RWPE2 (cell line): ENCODE data around the gene SIGLECL1.

ENCODE experiments used
- ATAC-seq: fragments of 200-7000 bp; cut with Tn5 transposase; 3 replicates; pipeline ENCODE4 v1.9.1; 2021; ENCODE audit warnings: low read depth
- DNase-seq: peaks from one replicate; pipeline ENCODE4 v3.0.0-alpha.2; 2020; ENCODE audit warnings: low spot score
- H3K27ac ChIP-seq: fragments of 450-650 bp; 2 replicates; pipeline ENCODE4 v1.5.1; 2017; ENCODE audit warnings: mild to moderate bottlenecking; ENCODE audit not compliant: poor library complexity, severe bottlenecking
- H3K27me3 ChIP-seq: fragments of 250-450 bp; sonication (Bioruptor Pico); 2 replicates; pipeline ENCODE4 v1.5.1; 2021; ENCODE audit warnings: mild to moderate bottlenecking, moderate library complexity; ENCODE audit not compliant: insufficient read depth, poor library complexity, severe bottlenecking
- H3K36me3 ChIP-seq: fragments of 250-450 bp; sonication (Bioruptor Pico); 2 replicates; pipeline ENCODE4 v1.5.1; 2020; ENCODE audit warnings: low read depth, mild to moderate bottlenecking, moderate library complexity
- H3K4me1 ChIP-seq: fragments of 250-450 bp; sonication (Bioruptor Pico); 2 replicates; pipeline ENCODE4 v1.5.1; 2021; ENCODE audit warnings: mild to moderate bottlenecking, moderate library complexity; ENCODE audit not compliant: insufficient read depth, poor library complexity, severe bottlenecking
- H3K4me3 ChIP-seq: fragments of 250-450 bp; sonication (Bioruptor Pico); 2 replicates; pipeline ENCODE4 v1.5.1; 2021; ENCODE audit warnings: mild to moderate bottlenecking, moderate library complexity; ENCODE audit not compliant: severe bottlenecking
- H3K9me3 ChIP-seq: fragments of 250-450 bp; sonication (Bioruptor Pico); 2 replicates; pipeline ENCODE4 v1.5.1; 2021; ENCODE audit warnings: mild to moderate bottlenecking, moderate library complexity; ENCODE audit not compliant: severe bottlenecking
- CTCF ChIP-seq: fragments of 450-650 bp; IDR thresholded peaks from one replicate; pipeline ENCODE4 v1.5.1; 2017; ENCODE audit warnings: mild to moderate bottlenecking, moderate library complexity; ENCODE audit not compliant: poor library complexity, severe bottlenecking

Gene SIGLECL1

GRCh38 chr19:51295382-51296126 lies 44.7 kb downstream of the SIGLECL1 start:
- Histone ChIP-seq H3K4me1 (no peaks in the 10 kb centered on the region), H3K27ac (no peak overlapping the region)
- DNase-seq, result no peak

GRCh38 chr19:51296336-51297093 lies 45.6 kb downstream of the SIGLECL1 start:
- DNase-seq (no peak), ATAC-seq (no peak)
- TF ChIP-seq CTCF, result no peak
- H3K4me3 ChIP-seq, result no peak overlapping the region
- no peaks in the 10 kb centered on the region for H3K9me3 ChIP-seq
- no peaks in the 10 kb centered on the region for H3K4me1 ChIP-seq
- no peaks in the 10 kb centered on the region for H3K36me3 ChIP-seq
- no peak overlapping the region for H3K27ac ChIP-seq
- H3K27me3 ChIP-seq, result peaks cover 13% of the 10 kb centered on the region

More at GRCh38 chr19:51295382-51296126, 44.7 kb downstream of the SIGLECL1 start:
- H3K27me3 ChIP-seq, result peaks cover 13% of the 10 kb centered on the region
- H3K9me3 ChIP-seq, result no peaks in the 10 kb centered on the region
- H3K36me3 ChIP-seq, result no peaks in the 10 kb centered on the region
- no peak for TF ChIP-seq CTCF
- no peak for ATAC-seq
- no peak overlapping the region for H3K4me3 ChIP-seq

GRCh38 chr19:51297406-51297805 lies 46.5 kb downstream of the SIGLECL1 start:
- Histone ChIP-seq H3K4me3 (no peak overlapping the region), H3K4me1 (no peaks in the 10 kb centered on the region), H3K27ac (no peak overlapping the region), H3K9me3 (no peaks in the 10 kb centered on the region), H3K36me3 (no peaks in the 10 kb centered on the region), H3K27me3 (peaks cover 13% of the 10 kb centered on the region)
- no peak for TF ChIP-seq CTCF
- ATAC-seq (no peak), DNase-seq (no peak)

- Histone ChIP-seq H3K4me3 (no peak overlapping the region), H3K27ac (no peak overlapping the region), H3K27me3 (peaks cover 7% of the 10 kb centered on the region), H3K36me3 (no peaks in the 10 kb centered on the region), H3K4me1 (no peaks in the 10 kb centered on the region), H3K9me3 (no peaks in the 10 kb centered on the region)
- TF ChIP-seq CTCF, result no peak
- DNase-seq, result no peak
- no peak for ATAC-seq
Measured at GRCh38 chr19:51301266-51301665, 50.4 kb downstream of the SIGLECL1 start.

GRCh38 chr19:51305479-51305878 lies 54.6 kb downstream of the SIGLECL1 start:
- H3K4me1 ChIP-seq, result no peaks in the 10 kb centered on the region
- H3K4me3 ChIP-seq, result no peak overlapping the region
- no peak for DNase-seq
- no peak for ATAC-seq
- TF ChIP-seq CTCF, result no peak
- no peaks in the 10 kb centered on the region for H3K36me3 ChIP-seq
- H3K27me3 ChIP-seq, result no peaks in the 10 kb centered on the region
- H3K9me3 ChIP-seq, result no peaks in the 10 kb centered on the region
- H3K27ac ChIP-seq, result no peak overlapping the region
